ENCODE measurements around the gene SERBP1.
"Not testable (repeated sequence)": the region's sequence is repeated elsewhere in the genome, so short reads cannot be mapped to it uniquely, and the experiment has no call there.

Gene SERBP1

DNA sequence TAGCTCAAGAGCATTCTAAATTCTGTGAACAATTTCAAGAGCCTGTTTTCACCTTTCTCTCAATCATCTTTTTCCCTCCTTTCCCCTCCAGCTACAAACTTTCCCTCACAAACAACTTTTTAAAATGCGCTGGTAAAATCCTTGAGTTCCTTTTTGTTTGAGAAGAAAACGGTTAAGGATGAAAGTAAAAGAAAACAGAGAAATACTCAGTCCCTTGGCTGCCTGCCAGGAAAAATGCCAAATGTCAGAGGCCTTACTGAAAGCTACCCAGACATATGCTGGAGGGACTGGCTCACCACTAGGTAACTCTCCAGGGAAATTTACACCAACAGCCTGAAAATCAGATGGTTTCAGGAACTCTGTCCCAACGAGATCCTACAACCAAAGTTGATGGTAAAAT lies 11.0 kb upstream of the SERBP1 start:
- in situ Hi-C loops (cut with HindIII; ENCODE audit: low sequenced_read_pairs), result no loop called here

- in situ Hi-C loops (cut with HindIII; ENCODE audit: low sequenced_read_pairs), result no loop called here
Observed at GRCh38 chr1:67440339-67440738, 10.1 kb upstream of the SERBP1 start.

DNA sequence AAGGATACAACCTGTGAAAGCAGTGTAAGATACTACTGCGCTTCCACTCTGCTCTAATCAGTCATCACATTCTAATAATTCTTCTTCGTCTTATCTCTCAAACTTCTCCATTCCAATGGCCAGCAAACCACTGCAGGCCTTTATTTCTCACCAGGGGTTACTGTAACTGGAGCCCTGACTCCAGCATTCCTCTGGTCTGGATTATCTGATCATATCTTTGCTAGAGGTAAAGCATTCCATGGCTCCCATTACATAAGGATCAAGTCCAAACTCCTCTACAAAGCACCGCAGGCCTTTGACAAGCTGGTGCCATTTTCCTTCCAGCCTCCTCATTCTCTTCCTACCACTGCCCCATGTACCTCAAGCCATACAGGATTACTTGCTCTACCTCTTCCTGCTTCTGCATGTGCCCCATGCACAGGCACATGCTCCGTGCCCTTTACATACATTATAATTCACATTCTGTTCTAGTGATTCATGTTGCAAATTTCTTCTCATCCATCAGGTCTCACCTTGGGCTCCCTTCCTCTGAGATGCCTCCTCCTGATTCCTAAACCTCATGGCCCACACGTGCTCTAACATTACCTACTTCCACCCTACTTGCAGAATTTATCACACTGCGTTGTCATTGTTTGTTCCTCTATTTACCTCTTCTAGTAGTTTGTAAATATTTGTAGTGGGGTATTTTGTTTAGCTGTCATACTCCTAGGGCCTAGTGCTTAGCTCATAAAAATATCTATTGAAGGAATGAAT lies 9.3 kb upstream of the SERBP1 start:
- in situ Hi-C loops (cut with HindIII; ENCODE audit: low sequenced_read_pairs), result no loop called here

DNA sequence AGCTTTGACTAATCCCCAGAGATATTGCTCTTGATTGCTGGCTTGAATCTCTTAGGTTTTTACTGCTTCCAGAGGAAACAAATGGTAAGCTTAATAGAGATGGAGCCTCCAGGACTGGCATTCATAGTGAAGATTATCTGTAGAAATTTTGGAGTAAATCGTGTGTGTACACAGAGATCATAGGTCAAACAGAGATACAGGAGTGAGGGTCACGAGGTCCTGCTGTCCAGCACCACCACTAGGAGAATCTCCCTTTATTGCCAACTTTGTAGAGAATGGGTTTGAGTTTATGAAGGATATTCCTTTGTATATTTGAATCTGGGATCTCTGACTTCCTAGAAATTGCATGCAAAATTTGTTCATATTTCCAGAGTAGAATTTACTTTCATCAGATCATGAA lies 7.8 kb upstream of the SERBP1 start:
- in situ Hi-C loops (cut with HindIII; ENCODE audit: low sequenced_read_pairs), result no loop called here

- in situ Hi-C loops (cut with HindIII; ENCODE audit: low sequenced_read_pairs), result no loop called here
Observed at GRCh38 chr1:67436511-67437055, 6.4 kb upstream of the SERBP1 start.

GRCh38 chr1:67434491-67434890 lies 4.3 kb upstream of the SERBP1 start:
- in situ Hi-C loops (cut with HindIII; ENCODE audit: low sequenced_read_pairs), result no loop called here

- in situ Hi-C loops (cut with HindIII; ENCODE audit: low sequenced_read_pairs), result no loop called here
Observed at GRCh38 chr1:67433837-67434236, 3.6 kb upstream of the SERBP1 start.

DNA sequence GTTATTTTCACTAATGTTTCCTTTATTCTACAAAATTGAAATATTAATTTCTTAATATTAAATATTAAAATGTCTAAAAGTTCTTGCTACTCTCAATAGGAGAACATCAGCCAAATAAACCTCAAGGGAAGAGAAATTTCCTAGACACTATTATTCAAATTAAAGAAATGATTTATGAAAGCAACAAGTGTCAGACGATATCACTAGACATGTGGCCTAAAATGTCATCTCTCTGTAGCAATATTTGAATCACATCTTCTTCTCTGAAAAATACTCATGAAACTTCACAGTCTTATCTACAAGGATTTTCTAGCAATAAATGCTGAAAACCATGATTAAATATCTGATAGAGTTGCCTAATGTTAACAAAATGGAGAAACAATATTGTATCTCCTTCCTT lies 2.5 kb upstream of the SERBP1 start:
- in situ Hi-C loops (cut with HindIII; ENCODE audit: low sequenced_read_pairs), result no loop called here

DNA sequence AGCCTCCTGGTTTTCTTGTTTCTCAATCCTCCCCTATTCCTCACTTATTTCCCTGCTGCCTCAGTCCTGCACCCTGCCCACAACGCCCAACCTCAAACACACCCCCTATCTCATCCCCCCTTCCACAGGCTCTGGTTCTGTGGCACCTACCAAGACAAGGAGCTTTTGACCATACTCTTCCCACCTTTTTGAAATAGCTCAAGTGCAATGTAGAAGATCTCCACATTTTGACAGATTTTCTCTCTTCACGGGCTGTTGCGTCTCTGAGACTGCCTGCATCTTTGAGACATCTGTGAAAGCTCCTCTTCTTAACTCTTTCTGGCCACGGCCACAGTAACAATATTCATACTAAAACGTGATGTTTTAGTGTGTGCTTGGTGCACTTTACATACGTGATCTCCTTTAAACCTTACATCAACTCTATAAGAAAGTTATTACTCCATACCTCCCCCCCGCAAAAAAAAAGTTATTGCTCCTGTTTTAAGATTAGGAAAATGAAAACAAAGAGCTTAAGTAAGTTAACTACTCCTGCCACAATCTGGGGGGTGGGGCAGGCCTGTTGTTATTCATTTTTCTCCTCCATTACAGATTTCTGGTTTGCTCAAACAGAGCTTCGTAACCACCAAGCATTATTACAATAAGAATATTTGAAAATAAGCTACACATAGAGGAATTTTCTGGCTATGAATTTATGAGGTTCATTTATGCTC lies 1.8 kb upstream of the SERBP1 start:
- in situ Hi-C loops (cut with HindIII; ENCODE audit: low sequenced_read_pairs), result no loop called here

GRCh38 chr1:67431156-67431765 lies 1.1 kb upstream of the SERBP1 start:
- in situ Hi-C loops (cut with HindIII; ENCODE audit: low sequenced_read_pairs), result no loop called here

GRCh38 chr1:67429528-67430357 lies 459 bp downstream of the SERBP1 start:
- in situ Hi-C loops (cut with HindIII; ENCODE audit: low sequenced_read_pairs), result loop anchor here (5.0 kb wide), 1 partner anchor 73 kb away; no protein-coding TSS in a partner anchor

GRCh38 chr1:67429011-67429527 lies 1.1 kb downstream of the SERBP1 start:
- in situ Hi-C loops (cut with HindIII; ENCODE audit: low sequenced_read_pairs), result loop anchor here (5.0 kb wide), 1 partner anchor 73 kb away; no protein-coding TSS in a partner anchor

DNA sequence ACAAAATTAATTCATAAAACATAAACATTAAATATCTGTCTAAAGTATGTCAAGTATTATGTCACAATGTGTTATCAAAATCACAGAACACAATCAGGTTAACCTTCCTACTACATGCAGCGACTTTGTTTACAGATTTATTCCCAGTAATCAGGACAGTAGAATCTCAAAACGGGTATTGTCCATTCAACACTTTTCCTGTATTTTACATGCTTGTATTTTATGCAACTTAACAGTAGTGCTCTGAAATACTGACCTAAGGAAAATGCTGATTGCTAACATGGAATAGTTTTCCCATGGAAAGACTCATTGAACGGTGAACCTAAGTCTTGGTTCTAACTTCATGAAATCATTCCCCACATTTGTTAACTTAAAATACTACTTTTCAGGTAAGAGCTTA lies 2.3 kb downstream of the SERBP1 start:
- in situ Hi-C loops (cut with HindIII; ENCODE audit: low sequenced_read_pairs), result loop anchor here (5.0 kb wide), 1 partner anchor 74 kb away; no protein-coding TSS in a partner anchor

- in situ Hi-C loops (cut with HindIII; ENCODE audit: low sequenced_read_pairs), result loop anchor here (5.0 kb wide), 1 partner anchor 75 kb away; no protein-coding TSS in a partner anchor
Observed at GRCh38 chr1:67427465-67427864, 2.7 kb downstream of the SERBP1 start.

DNA sequence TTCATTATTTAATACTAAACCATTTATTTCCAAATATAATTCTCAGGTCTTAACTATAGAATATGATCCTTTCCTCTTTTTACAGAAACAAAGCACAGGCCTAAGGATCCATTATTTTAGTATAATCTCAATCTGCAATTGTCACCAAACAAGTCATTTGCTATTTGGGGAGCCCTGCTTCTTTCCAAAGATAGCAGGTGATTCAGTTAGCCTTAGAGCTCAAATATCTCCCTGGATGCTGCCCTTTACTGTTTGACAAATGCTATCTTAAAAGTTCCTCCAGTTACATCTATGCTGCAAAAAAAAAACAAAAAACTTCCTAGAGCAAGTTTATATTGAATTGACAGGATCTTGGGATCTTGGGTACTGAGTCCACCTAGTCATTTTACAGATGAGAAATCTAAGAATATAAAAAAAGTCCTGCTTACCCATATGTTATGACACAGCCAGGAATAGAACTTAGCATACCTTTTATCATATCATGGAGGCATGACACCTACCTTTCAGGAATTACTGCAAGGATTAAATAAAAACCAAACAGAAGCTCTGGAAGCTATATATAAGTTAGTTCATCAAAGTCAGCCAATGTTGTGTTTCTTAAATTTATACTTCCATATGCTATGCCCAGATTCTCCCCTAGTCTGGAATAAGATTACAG lies 9.2 kb downstream of the SERBP1 start:
- in situ Hi-C loops (cut with HindIII; ENCODE audit: low sequenced_read_pairs), result no loop called here

- in situ Hi-C loops (cut with HindIII; ENCODE audit: low sequenced_read_pairs), result no loop called here
Observed at GRCh38 chr1:67418839-67419586, 11.2 kb downstream of the SERBP1 start.

DNA sequence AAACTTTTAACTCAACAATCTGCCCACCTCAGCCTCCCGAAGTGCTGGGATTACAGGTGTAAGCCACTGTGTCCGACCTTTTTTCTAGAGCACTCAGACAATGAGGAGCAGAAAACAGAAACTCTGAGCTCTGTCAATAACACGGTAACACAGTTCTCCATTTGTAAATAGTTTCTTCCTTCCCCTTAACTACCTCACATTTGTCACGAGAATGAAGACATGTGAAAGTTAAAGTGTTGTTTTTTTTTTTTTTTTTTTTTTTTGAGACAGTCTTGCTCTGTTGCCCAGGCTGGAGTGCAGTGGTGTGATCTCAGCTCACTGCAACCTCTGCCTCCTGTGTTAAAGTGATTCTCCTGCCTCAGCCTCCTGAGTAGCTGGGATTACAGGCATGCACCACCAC lies 12.5 kb downstream of the SERBP1 start:
- in situ Hi-C loops (cut with HindIII; ENCODE audit: low sequenced_read_pairs), result not testable (repeated sequence)

- in situ Hi-C loops (cut with HindIII; ENCODE audit: low sequenced_read_pairs), result no loop called here
Observed at GRCh38 chr1:67415041-67415440, 15.2 kb downstream of the SERBP1 start.

DNA sequence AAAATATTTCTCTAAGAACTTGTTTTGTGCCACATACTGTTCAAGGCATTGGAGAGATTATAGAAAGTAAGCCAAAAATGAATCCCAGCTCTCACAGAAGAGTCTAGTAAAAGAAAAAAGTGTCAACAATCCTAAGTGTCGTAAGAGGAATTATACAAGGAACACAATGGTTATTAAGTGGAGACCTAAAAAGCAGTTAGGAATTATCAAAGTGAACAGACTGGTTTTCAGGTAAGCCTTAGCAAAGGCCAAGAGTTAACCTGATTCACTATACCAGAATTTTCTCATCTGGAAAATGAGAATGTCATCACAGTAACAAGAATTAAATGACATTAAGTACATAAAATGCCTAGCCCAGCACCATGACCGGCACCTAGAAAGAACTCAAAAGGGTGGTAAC lies 15.6 kb downstream of the SERBP1 start:
- in situ Hi-C loops (cut with HindIII; ENCODE audit: low sequenced_read_pairs), result no loop called here
